Liver (tissue), 9 donors: ENCODE results near the gene STRN. TPM values are rescaled to one million over a fixed set of nuclear protein-coding genes. Genes with fewer than 3 reads are reported as not detected.

ENCODE experiments used
- DNase-seq: peaks from one replicate; pipeline ENCODE4 v3.0.0-alpha.2; 2017; ENCODE audit warnings: low spot score
- H3K27ac ChIP-seq, 2 donors: one replicate each; pipeline ENCODE4 v1.7.0; 2013; ENCODE audit warnings: inconsistent platforms in 2 of 2, low read length in 2 of 2, control low read depth in 1 of 2, low read depth in 1 of 2, mild to moderate bottlenecking in 1 of 2
- H3K27me3 ChIP-seq, 4 donors: one replicate each; pipeline versions ENCODE4 v1.6.1 to v1.7.0; 2013; ENCODE audit warnings: low read length in 3 of 4, inconsistent platforms in 1 of 4, mild to moderate bottlenecking in 1 of 4, moderate library complexity in 1 of 4; ENCODE audit not compliant: control insufficient read depth in 4 of 4, insufficient read depth in 4 of 4
- H3K36me3 ChIP-seq, 4 donors: one replicate each; pipeline versions ENCODE4 v1.6.1 to v1.7.0; 2013; ENCODE audit warnings: low read length in 3 of 4, mild to moderate bottlenecking in 3 of 4, low read depth in 1 of 4, moderate library complexity in 1 of 4; ENCODE audit not compliant: control insufficient read depth in 4 of 4, insufficient read depth in 3 of 4
- H3K4me1 ChIP-seq, 4 donors: one replicate each; pipeline versions ENCODE4 v1.6.1 to v1.7.0; 2013; ENCODE audit warnings: low read length in 3 of 4, mild to moderate bottlenecking in 3 of 4, moderate library complexity in 1 of 4; ENCODE audit not compliant: control insufficient read depth in 4 of 4, insufficient read depth in 4 of 4
- H3K4me3 ChIP-seq, 3 donors: one replicate each; pipeline versions ENCODE4 v1.6.1 to v1.7.0; 2013; ENCODE audit warnings: low read length in 3 of 3, control low read depth in 1 of 3, low read depth in 1 of 3, mild to moderate bottlenecking in 1 of 3
- H3K9ac ChIP-seq, 2 donors: one replicate each; pipeline ENCODE4 v1.7.0; 2013; ENCODE audit warnings: low read length in 2 of 2, mild to moderate bottlenecking in 2 of 2, moderate library complexity in 2 of 2, control low read depth in 1 of 2, low read depth in 1 of 2
- H3K9me3 ChIP-seq, 4 donors: one replicate each; pipeline versions ENCODE4 v1.6.1 to v1.7.0; 2013; ENCODE audit warnings: low read length in 3 of 4; ENCODE audit not compliant: control insufficient read depth in 4 of 4
- EGR1 ChIP-seq, 2 donors: IDR thresholded peaks; 2 replicates each; pipeline ENCODE4 v1.6.1; 2016 to 2018; ENCODE audit warnings: antibody characterized with exemption in 2 of 2, low read depth in 2 of 2
- FOXA1 ChIP-seq: IDR thresholded peaks from 2 replicates; pipeline ENCODE4 v1.6.1; 2016; ENCODE audit warnings: antibody characterized with exemption
- FOXA2 ChIP-seq: IDR thresholded peaks from 2 replicates; pipeline ENCODE4 v1.6.1; 2016; ENCODE audit warnings: antibody characterized with exemption
- GABPA ChIP-seq, 2 donors: IDR thresholded peaks in 1 of 2; conservative IDR thresholded peaks in 1 of 2; 2 replicates each; pipeline ENCODE4 v1.6.1; 2016; ENCODE audit warnings: antibody characterized with exemption in 2 of 2, mild to moderate bottlenecking in 1 of 2, moderate library complexity in 1 of 2
- HNF4G ChIP-seq: IDR thresholded peaks from 2 replicates; pipeline ENCODE4 v1.6.1; 2016; ENCODE audit warnings: antibody characterized with exemption
- JUND ChIP-seq, 2 donors: IDR thresholded peaks; 2 replicates each; pipeline ENCODE4 v1.6.1; 2016; ENCODE audit warnings: antibody characterized with exemption in 2 of 2
- NR2F2 ChIP-seq: IDR thresholded peaks from 2 replicates; pipeline ENCODE4 v1.6.1; 2016; ENCODE audit warnings: antibody characterized with exemption
- RAD21 ChIP-seq, 2 donors: IDR thresholded peaks; 2 replicates each; pipeline ENCODE4 v1.6.1; 2016; ENCODE audit warnings: antibody characterized with exemption in 2 of 2, mild to moderate bottlenecking in 2 of 2
- RXRA ChIP-seq, 2 donors: IDR thresholded peaks; 2 replicates each; pipeline ENCODE4 v1.6.1; 2017 to 2018; ENCODE audit warnings: antibody characterized with exemption in 2 of 2, mild to moderate bottlenecking in 1 of 2
- SP1 ChIP-seq: IDR thresholded peaks from 2 replicates; pipeline ENCODE4 v1.6.1; 2018; ENCODE audit warnings: antibody characterized with exemption, mild to moderate bottlenecking
- TAF1 ChIP-seq: conservative IDR thresholded peaks from 2 replicates; pipeline ENCODE4 v1.6.1; 2016; ENCODE audit warnings: antibody characterized with exemption, mild to moderate bottlenecking
- YY1 ChIP-seq: IDR thresholded peaks from 2 replicates; pipeline ENCODE4 v1.6.1; 2016; ENCODE audit warnings: antibody characterized with exemption, mild to moderate bottlenecking
- WGBS: extraction: QIAGEN DNeasy Blood & Tissue Kit; methylation state at CpG from one replicate; pipeline ENCODE4 v1.1.7; 2013; 5-methylcytosine and 5-hydroxymethylcytosine counted together
- polyA plus RNA-seq, 2 donors: library from polyadenylated mRNA; stranded (reverse) in 1 of 2; unstranded in 1 of 2; fragments of 200-250 nt in 1 of 2; fragments of >200 nt in 1 of 2; fragmentation: Nextera tagmentation in 1 of 2; extraction: Ambion mirVana in 1 of 2; gene quantifications; one replicate each; pipeline versions ENCODE4 v1.2.1 to v1.2.3, GENCODE V29; 2013 to 2015
- total RNA-seq, 2 donors: library from RNA; depleted of rRNA; stranded (reverse); fragments of >200 nt; gene quantifications; one replicate each; pipeline ENCODE4 v1.2.3, GENCODE V29; 2014
- TF ChIP-seq, protein P1 (sequence below): IDR thresholded peaks from 2 replicates; pipeline ENCODE4 v1.6.1; 2016; ENCODE audit warnings: antibody characterized with exemption, mild to moderate bottlenecking
- TF ChIP-seq, protein P2 (sequence below): IDR thresholded peaks from 2 replicates; pipeline ENCODE4 v1.6.1; 2016; ENCODE audit warnings: antibody characterized with exemption
- TF ChIP-seq, protein P3 (sequence below): IDR thresholded peaks from 2 replicates; pipeline ENCODE4 v1.6.1; 2016; ENCODE audit warnings: antibody characterized with exemption
- TF ChIP-seq, protein P4 (sequence below): fragments of 150-350 bp; IDR thresholded peaks from 2 replicates; pipeline ENCODE4 v1.5.1; 2017; ENCODE audit warnings: improper control_type of control experiment, low read depth, low read length; ENCODE audit not compliant: missing input control
- donor health status: healthy.
- donor health status: healthy.
- donor health status: healthy.
- donor health status: healthy.
- donor health status: healthy.

The STRN gene
- total and polyA plus RNA-seq, 4 donors = 2.5 to 11.9 (median 5.6) TPM

DNA sequence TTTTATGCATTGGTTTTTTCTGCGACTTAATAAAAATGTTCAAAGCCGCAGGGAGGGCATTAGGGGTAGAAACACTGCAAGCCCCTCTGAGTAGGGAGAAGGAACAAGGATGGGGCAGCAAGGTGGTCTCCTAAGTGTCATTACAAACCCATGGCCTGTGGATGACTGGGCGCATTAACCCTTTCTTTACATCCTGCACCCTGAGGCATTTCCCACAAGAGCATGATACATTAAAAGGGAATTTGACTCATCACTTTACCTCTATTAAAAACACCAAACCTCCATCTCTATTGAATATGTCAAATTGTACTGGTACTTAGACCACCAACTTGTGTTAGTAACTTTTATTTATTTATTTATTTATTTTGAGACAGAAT, 157.3 kb downstream of the STRN start:
- Histone ChIP-seq H3K4me3 (no peak overlapping the region), H3K27me3 (no peaks in the 10 kb centered on the region), H3K9ac (no peak overlapping the region), H3K36me3 (no peaks in the 10 kb centered on the region), H3K9me3 (no peaks in the 10 kb centered on the region), H3K27ac (no peak overlapping the region), H3K4me1 (no peaks in the 10 kb centered on the region)
- 92% methylated on average over 3 of the region's 3 CpGs for WGBS
- TF ChIP-seq HNF4G (no peak), YY1 (no peak), NR2F2 (no peak), RAD21 (IDR thresholded peaks at IDR 0.05) (no peak)
- TF ChIP-seq, protein P1, sequence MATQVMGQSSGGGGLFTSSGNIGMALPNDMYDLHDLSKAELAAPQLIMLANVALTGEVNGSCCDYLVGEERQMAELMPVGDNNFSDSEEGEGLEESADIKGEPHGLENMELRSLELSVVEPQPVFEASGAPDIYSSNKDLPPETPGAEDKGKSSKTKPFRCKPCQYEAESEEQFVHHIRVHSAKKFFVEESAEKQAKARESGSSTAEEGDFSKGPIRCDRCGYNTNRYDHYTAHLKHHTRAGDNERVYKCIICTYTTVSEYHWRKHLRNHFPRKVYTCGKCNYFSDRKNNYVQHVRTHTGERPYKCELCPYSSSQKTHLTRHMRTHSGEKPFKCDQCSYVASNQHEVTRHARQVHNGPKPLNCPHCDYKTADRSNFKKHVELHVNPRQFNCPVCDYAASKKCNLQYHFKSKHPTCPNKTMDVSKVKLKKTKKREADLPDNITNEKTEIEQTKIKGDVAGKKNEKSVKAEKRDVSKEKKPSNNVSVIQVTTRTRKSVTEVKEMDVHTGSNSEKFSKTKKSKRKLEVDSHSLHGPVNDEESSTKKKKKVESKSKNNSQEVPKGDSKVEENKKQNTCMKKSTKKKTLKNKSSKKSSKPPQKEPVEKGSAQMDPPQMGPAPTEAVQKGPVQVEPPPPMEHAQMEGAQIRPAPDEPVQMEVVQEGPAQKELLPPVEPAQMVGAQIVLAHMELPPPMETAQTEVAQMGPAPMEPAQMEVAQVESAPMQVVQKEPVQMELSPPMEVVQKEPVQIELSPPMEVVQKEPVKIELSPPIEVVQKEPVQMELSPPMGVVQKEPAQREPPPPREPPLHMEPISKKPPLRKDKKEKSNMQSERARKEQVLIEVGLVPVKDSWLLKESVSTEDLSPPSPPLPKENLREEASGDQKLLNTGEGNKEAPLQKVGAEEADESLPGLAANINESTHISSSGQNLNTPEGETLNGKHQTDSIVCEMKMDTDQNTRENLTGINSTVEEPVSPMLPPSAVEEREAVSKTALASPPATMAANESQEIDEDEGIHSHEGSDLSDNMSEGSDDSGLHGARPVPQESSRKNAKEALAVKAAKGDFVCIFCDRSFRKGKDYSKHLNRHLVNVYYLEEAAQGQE = no peak
- TF ChIP-seq, protein P2, sequence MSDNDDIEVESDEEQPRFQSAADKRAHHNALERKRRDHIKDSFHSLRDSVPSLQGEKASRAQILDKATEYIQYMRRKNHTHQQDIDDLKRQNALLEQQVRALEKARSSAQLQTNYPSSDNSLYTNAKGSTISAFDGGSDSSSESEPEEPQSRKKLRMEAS = no peak
- DNase-seq = no peak

DNA sequence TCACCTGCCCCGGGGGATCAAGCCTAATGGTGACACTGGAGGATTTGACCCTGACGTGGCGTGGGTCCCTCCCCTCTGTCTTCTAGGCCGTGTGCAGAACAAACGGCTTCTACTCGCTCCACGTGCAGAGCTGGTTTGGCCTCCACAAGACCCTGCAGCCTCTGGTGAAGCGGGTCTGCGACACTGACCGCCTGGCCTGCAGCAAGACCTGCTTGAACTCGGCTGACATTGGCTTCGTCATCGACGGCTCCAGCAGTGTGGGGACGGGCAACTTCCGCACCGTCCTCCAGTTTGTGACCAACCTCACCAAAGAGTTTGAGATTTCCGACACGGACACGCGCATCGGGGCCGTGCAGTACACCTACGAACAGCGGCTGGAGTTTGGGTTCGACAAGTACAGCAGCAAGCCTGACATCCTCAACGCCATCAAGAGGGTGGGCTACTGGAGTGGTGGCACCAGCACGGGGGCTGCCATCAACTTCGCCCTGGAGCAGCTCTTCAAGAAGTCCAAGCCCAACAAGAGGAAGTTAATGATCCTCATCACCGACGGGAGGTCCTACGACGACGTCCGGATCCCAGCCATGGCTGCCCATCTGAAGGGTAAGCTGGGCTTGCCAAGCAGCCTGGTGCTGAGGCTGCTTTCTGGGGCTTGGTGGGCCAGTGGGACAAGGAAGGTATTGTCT, 157.8 kb downstream of the STRN start:
- Histone ChIP-seq H3K27ac (no peak overlapping the region), H3K4me3 (no peak overlapping the region), H3K27me3 (no peaks in the 10 kb centered on the region), H3K36me3 (no peaks in the 10 kb centered on the region), H3K9ac (no peak overlapping the region), H3K9me3 (no peaks in the 10 kb centered on the region), H3K4me1 (no peaks in the 10 kb centered on the region)
- 96% methylated on average over 35 of the region's 35 CpGs for WGBS
- TF ChIP-seq FOXA2 (no peak), RXRA (IDR thresholded peaks at IDR 0.05) (no peak), JUND (IDR thresholded peaks at IDR 0.05) (no peak), EGR1 (IDR thresholded peaks at IDR 0.05; ENCODE audit: low read depth in 2 of 2) (no peak), GABPA (IDR thresholded peaks at IDR 0.05 in 1 of 2, conservative IDR thresholded peaks at IDR 0.05 in 1 of 2) (no peak), SP1 (no peak), RAD21 (IDR thresholded peaks at IDR 0.05) (no peak), FOXA1 (no peak), TAF1 (no peak), NR2F2 (no peak)
- TF ChIP-seq, protein P3, sequence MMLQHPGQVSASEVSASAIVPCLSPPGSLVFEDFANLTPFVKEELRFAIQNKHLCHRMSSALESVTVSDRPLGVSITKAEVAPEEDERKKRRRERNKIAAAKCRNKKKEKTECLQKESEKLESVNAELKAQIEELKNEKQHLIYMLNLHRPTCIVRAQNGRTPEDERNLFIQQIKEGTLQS = no peak
- TF ChIP-seq, protein P4, sequence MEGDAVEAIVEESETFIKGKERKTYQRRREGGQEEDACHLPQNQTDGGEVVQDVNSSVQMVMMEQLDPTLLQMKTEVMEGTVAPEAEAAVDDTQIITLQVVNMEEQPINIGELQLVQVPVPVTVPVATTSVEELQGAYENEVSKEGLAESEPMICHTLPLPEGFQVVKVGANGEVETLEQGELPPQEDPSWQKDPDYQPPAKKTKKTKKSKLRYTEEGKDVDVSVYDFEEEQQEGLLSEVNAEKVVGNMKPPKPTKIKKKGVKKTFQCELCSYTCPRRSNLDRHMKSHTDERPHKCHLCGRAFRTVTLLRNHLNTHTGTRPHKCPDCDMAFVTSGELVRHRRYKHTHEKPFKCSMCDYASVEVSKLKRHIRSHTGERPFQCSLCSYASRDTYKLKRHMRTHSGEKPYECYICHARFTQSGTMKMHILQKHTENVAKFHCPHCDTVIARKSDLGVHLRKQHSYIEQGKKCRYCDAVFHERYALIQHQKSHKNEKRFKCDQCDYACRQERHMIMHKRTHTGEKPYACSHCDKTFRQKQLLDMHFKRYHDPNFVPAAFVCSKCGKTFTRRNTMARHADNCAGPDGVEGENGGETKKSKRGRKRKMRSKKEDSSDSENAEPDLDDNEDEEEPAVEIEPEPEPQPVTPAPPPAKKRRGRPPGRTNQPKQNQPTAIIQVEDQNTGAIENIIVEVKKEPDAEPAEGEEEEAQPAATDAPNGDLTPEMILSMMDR = no peak
- TF ChIP-seq, protein P1 = no peak
- no peak for DNase-seq
